ENCODE measurements around the gene POLD2.

GRCh38 chr7:44133295-44133694 lies 9.9 kb upstream of the POLD2 start:
- TF ChIP-seq, protein P1, sequence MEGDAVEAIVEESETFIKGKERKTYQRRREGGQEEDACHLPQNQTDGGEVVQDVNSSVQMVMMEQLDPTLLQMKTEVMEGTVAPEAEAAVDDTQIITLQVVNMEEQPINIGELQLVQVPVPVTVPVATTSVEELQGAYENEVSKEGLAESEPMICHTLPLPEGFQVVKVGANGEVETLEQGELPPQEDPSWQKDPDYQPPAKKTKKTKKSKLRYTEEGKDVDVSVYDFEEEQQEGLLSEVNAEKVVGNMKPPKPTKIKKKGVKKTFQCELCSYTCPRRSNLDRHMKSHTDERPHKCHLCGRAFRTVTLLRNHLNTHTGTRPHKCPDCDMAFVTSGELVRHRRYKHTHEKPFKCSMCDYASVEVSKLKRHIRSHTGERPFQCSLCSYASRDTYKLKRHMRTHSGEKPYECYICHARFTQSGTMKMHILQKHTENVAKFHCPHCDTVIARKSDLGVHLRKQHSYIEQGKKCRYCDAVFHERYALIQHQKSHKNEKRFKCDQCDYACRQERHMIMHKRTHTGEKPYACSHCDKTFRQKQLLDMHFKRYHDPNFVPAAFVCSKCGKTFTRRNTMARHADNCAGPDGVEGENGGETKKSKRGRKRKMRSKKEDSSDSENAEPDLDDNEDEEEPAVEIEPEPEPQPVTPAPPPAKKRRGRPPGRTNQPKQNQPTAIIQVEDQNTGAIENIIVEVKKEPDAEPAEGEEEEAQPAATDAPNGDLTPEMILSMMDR (IDR thresholded peaks at IDR 0.05) = no peak
- TF ChIP-seq POLR2A (IDR thresholded peaks at IDR 0.05) = no peak
